ENCODE data around the gene SSBP3. TPM values are rescaled to one million over a fixed set of nuclear protein-coding genes. Genes with fewer than 3 reads are reported as not detected.

The SSBP3 gene
- total RNA-seq, 1 experiment from 2014 or later = 42.1 TPM

DNA sequence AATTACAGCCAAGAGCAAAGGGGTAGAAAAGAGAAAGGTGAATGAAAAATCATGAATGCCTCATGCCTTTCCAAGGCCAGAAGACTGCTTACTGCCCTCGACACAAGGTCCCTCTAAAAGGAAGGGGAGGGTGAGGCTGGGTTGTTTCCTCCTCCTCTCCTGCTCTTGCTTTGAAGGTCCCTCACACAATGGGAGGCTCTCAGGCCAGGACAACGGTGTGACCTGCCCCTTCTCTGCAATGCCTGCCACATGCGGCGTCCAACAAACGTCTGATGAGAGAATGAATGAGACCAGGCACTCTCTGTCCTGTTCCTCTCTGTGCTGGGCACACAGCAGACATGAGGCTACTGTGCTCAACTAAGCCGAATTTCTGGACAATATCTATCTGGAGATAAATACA lies 51.3 kb downstream of the SSBP3 start:
- peaks cover 38% of the 10 kb centered on the region for H3K4me1 ChIP-seq
- H3K27me3 ChIP-seq (replicated peaks; ENCODE audit: control insufficient read depth, insufficient read depth, low read length) = no peaks in the 10 kb centered on the region
- Mint-ChIP-seq H3K36me3 (ENCODE audit: insufficient read depth, unreplicated experiment) (no peaks in the 10 kb centered on the region), H3K27ac (ENCODE audit: unreplicated experiment) (no peak overlapping the region), H3K4me1 (ENCODE audit: low read depth, unreplicated experiment) (peaks cover 11% of the 10 kb centered on the region), H3K27me3 (ENCODE audit: insufficient read depth, unreplicated experiment) (no peaks in the 10 kb centered on the region), H3K4me3 (ENCODE audit: unreplicated experiment) (no peak overlapping the region), H3K9me3 (ENCODE audit: unreplicated experiment) (no peaks in the 10 kb centered on the region)
- H3K4me3 ChIP-seq (ENCODE audit: low read depth, low read length) = no peak overlapping the region
- no peaks in the 10 kb centered on the region for H3K36me3 ChIP-seq (ENCODE audit: control insufficient read depth, insufficient read depth, low read length)
- intact Hi-C loops (cut with micrococcal nuclease; ENCODE audit: unreplicated experiment) = no loop called here
- ChIA-PET POLR2A (no interaction called here), CTCF (no interaction called here)
- TF ChIP-seq, protein P1, sequence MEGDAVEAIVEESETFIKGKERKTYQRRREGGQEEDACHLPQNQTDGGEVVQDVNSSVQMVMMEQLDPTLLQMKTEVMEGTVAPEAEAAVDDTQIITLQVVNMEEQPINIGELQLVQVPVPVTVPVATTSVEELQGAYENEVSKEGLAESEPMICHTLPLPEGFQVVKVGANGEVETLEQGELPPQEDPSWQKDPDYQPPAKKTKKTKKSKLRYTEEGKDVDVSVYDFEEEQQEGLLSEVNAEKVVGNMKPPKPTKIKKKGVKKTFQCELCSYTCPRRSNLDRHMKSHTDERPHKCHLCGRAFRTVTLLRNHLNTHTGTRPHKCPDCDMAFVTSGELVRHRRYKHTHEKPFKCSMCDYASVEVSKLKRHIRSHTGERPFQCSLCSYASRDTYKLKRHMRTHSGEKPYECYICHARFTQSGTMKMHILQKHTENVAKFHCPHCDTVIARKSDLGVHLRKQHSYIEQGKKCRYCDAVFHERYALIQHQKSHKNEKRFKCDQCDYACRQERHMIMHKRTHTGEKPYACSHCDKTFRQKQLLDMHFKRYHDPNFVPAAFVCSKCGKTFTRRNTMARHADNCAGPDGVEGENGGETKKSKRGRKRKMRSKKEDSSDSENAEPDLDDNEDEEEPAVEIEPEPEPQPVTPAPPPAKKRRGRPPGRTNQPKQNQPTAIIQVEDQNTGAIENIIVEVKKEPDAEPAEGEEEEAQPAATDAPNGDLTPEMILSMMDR (IDR thresholded peaks at IDR 0.05; ENCODE audit: insufficient read depth in 1 of 2, low read depth in 1 of 2, low read length in 1 of 2, severe bottlenecking in 1 of 2, unreplicated experiment in 1 of 2) = no peak
- DNase-seq = no peak
- no peaks in the 10 kb centered on the region for H3K9me3 ChIP-seq
- no TSS peak for BruUV-seq (replicated peaks)

DNA sequence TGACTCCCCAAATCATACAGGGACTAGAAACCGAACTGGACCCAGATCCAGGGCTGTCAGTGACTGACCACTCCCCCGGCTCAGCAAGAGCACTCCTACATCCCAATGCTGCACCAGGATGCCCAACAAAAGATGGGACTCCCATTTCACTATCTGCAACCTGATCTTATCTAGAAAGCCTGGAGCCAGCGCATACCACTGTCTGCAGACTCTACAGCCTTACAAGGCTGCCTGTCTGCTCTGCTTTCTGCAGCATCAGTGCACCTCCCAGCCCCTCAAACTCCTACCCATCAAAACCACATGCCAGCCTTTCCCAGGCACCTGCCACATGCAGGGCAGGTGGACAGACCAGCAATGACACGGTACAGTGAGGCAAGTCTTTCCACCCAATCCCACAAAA lies 52.2 kb downstream of the SSBP3 start:
- H3K27me3 ChIP-seq (replicated peaks; ENCODE audit: control insufficient read depth, insufficient read depth, low read length) = no peaks in the 10 kb centered on the region
- no TSS peak for BruUV-seq (replicated peaks)
- Mint-ChIP-seq H3K4me1 (ENCODE audit: low read depth, unreplicated experiment) (peaks cover 11% of the 10 kb centered on the region), H3K27ac (ENCODE audit: unreplicated experiment) (no peak overlapping the region), H3K9me3 (ENCODE audit: unreplicated experiment) (no peaks in the 10 kb centered on the region), H3K4me3 (ENCODE audit: unreplicated experiment) (no peak overlapping the region), H3K27me3 (ENCODE audit: insufficient read depth, unreplicated experiment) (no peaks in the 10 kb centered on the region), H3K36me3 (ENCODE audit: insufficient read depth, unreplicated experiment) (no peaks in the 10 kb centered on the region)
- TF ChIP-seq, protein P1 (IDR thresholded peaks at IDR 0.05; ENCODE audit: insufficient read depth in 1 of 2, low read depth in 1 of 2, low read length in 1 of 2, severe bottlenecking in 1 of 2, unreplicated experiment in 1 of 2) = no peak
- intact Hi-C loops (cut with micrococcal nuclease; ENCODE audit: unreplicated experiment) = no loop called here
- H3K36me3 ChIP-seq (ENCODE audit: control insufficient read depth, insufficient read depth, low read length) = no peaks in the 10 kb centered on the region
- ChIA-PET CTCF (no interaction called here), POLR2A (no interaction called here)
- peaks cover 38% of the 10 kb centered on the region for H3K4me1 ChIP-seq
- no peak overlapping the region for H3K4me3 ChIP-seq (ENCODE audit: low read depth, low read length)
- peak in 1 of 2 experiments; percentile 39 for DNase-seq
- no peaks in the 10 kb centered on the region for H3K9me3 ChIP-seq

DNA sequence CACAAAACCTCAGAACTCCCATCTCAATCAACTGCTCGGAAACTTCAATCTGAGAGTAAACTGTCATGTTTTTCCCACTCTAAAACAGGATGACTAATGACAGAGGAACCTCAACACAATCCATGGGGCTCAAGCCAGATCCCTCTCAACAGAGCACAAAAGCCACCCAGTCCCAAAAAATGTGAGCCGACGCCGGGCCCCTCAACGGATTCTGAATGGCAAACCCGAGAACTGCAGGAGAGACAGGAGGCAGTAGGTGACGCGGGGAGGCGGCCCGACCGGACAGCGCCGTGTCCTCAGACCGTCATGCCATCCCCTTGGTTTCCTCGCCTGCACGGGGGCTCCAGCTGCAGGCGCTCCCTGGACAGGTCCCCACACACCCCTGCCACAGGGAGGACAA lies 53.4 kb downstream of the SSBP3 start:
- CTCF ChIA-PET = no interaction called here
- intact Hi-C loops (cut with micrococcal nuclease; ENCODE audit: unreplicated experiment) = no loop called here
- no peaks in the 10 kb centered on the region for H3K9me3 ChIP-seq
- H3K4me3 ChIP-seq (ENCODE audit: low read depth, low read length) = no peak overlapping the region
- no peaks in the 10 kb centered on the region for H3K36me3 ChIP-seq (ENCODE audit: control insufficient read depth, insufficient read depth, low read length)
- POLR2A ChIA-PET = no interaction called here
- Mint-ChIP-seq H3K27ac (ENCODE audit: unreplicated experiment) (no peak overlapping the region), H3K27me3 (ENCODE audit: insufficient read depth, unreplicated experiment) (no peaks in the 10 kb centered on the region), H3K9me3 (ENCODE audit: unreplicated experiment) (no peaks in the 10 kb centered on the region), H3K4me3 (ENCODE audit: unreplicated experiment) (no peak overlapping the region), H3K36me3 (ENCODE audit: insufficient read depth, unreplicated experiment) (peaks cover 5% of the 10 kb centered on the region), H3K4me1 (ENCODE audit: low read depth, unreplicated experiment) (peaks cover 11% of the 10 kb centered on the region)
- DNase-seq = no peak
- H3K27me3 ChIP-seq (replicated peaks; ENCODE audit: control insufficient read depth, insufficient read depth, low read length) = no peaks in the 10 kb centered on the region
- no TSS peak for BruUV-seq (replicated peaks)
- TF ChIP-seq, protein P1 (IDR thresholded peaks at IDR 0.05; ENCODE audit: insufficient read depth in 1 of 2, low read depth in 1 of 2, low read length in 1 of 2, severe bottlenecking in 1 of 2, unreplicated experiment in 1 of 2) = no peak
- H3K4me1 ChIP-seq = peaks cover 46% of the 10 kb centered on the region
